ENCODE measurements around the gene ABTB1. TPM values are rescaled to one million over a fixed set of nuclear protein-coding genes. Genes with fewer than 3 reads are reported as not detected.

Gene ABTB1
- total and polyA plus RNA-seq, 4 donors = 9.7 to 14.1 (median 10.9) TPM

DNA sequence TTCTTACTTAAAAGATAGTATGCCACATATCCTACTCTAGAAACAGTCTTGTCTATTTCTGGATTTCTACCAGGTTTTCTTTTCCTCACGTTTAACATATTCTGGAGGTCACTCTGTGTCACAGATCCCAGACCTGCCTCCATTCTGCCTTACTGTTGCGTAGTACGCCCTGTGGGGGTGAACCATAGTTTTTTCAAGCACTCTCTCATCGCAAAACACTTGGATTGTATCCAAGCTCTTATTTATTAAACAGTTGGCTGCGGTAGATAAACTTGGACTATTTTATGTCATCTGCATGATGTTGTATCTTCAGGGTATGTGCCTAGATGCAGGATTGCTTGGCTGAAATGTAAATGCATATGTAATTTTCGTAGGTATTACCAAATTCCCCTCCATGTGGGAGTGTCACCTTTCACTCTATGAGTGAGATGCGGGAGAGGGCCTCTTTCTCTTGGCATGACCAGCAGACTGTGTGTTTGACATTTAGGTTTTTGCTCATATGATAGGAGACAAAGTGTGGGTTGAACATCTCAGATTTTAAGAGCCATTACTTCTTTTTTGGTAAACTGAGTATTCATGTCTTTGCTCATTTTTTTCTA, 55.8 kb downstream of the ABTB1 start:
- no peak for DNase-seq (ENCODE audit: low spot score)

DNA sequence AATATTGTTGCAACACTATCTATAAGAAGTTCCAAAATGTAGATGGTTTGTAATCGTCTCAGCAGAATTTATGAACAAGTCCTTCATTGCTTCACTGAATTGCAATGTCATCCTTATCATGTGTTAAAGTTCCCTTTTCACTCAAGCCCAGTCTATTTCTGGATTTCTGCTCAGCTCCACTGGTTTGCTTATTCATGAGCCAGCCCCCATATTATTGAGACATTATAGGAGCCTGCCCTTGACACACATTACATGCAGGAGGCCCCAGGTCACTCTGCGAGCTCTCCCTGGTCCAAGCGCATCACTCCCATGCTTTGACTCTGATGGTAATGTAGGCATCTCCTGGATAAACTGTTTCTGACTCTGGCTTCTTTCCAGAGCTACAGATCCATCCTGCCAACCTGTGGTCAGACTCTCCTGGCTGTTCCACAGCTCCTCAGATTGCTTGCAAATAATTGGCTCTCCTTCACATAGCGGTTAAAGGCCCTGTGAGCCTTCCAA, 56.9 kb downstream of the ABTB1 start:
- Histone ChIP-seq H3K4me1 (ENCODE audit: control insufficient read depth in 4 of 4, insufficient read depth in 4 of 4, low read length in 3 of 4) (peaks cover 0 to 6% (median 2%) of the 10 kb centered on the region in 4 donors), H3K9me3 (ENCODE audit: control insufficient read depth in 4 of 4, low read length in 3 of 4) (no peaks in the 10 kb centered on the region), H3K4me3 (ENCODE audit: low read depth in 1 of 3, low read length in 3 of 3) (no peak overlapping the region), H3K27ac (ENCODE audit: low read depth in 1 of 2, low read length in 2 of 2) (no peak overlapping the region), H3K36me3 (ENCODE audit: control insufficient read depth in 4 of 4, insufficient read depth in 3 of 4, low read depth in 1 of 4, low read length in 3 of 4) (peaks cover 0 to 3% (median 0%) of the 10 kb centered on the region in 4 donors), H3K9ac (ENCODE audit: low read depth in 1 of 2, low read length in 2 of 2) (no peak overlapping the region), H3K27me3 (ENCODE audit: control insufficient read depth in 4 of 4, insufficient read depth in 4 of 4, low read length in 3 of 4) (no peaks in the 10 kb centered on the region)
- WGBS = 90% methylated on average over 4 of the region's 4 CpGs
- DNase-seq (ENCODE audit: low spot score) = no peak
- TF ChIP-seq, protein P1, sequence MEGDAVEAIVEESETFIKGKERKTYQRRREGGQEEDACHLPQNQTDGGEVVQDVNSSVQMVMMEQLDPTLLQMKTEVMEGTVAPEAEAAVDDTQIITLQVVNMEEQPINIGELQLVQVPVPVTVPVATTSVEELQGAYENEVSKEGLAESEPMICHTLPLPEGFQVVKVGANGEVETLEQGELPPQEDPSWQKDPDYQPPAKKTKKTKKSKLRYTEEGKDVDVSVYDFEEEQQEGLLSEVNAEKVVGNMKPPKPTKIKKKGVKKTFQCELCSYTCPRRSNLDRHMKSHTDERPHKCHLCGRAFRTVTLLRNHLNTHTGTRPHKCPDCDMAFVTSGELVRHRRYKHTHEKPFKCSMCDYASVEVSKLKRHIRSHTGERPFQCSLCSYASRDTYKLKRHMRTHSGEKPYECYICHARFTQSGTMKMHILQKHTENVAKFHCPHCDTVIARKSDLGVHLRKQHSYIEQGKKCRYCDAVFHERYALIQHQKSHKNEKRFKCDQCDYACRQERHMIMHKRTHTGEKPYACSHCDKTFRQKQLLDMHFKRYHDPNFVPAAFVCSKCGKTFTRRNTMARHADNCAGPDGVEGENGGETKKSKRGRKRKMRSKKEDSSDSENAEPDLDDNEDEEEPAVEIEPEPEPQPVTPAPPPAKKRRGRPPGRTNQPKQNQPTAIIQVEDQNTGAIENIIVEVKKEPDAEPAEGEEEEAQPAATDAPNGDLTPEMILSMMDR (IDR thresholded peaks at IDR 0.05; ENCODE audit: low read depth, low read length, missing input control) = no peak
- TF ChIP-seq TAF1 (conservative IDR thresholded peaks at IDR 0.05) = no peak
- no peak for TF ChIP-seq RAD21 (IDR thresholded peaks at IDR 0.05)
- TF ChIP-seq SP1 (IDR thresholded peaks at IDR 0.05) = no peak
- no peak for TF ChIP-seq FOXA2 (IDR thresholded peaks at IDR 0.05)
- TF ChIP-seq YY1 (IDR thresholded peaks at IDR 0.05) = no peak
- no peak for TF ChIP-seq HNF4A (conservative IDR thresholded peaks at IDR 0.05)
- TF ChIP-seq FOXA1 (IDR thresholded peaks at IDR 0.05) = no peak
- TF ChIP-seq NR2F2 (IDR thresholded peaks at IDR 0.05) = no peak
- TF ChIP-seq, protein P2, sequence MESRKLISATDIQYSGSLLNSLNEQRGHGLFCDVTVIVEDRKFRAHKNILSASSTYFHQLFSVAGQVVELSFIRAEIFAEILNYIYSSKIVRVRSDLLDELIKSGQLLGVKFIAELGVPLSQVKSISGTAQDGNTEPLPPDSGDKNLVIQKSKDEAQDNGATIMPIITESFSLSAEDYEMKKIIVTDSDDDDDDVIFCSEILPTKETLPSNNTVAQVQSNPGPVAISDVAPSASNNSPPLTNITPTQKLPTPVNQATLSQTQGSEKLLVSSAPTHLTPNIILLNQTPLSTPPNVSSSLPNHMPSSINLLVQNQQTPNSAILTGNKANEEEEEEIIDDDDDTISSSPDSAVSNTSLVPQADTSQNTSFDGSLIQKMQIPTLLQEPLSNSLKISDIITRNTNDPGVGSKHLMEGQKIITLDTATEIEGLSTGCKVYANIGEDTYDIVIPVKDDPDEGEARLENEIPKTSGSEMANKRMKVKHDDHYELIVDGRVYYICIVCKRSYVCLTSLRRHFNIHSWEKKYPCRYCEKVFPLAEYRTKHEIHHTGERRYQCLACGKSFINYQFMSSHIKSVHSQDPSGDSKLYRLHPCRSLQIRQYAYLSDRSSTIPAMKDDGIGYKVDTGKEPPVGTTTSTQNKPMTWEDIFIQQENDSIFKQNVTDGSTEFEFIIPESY (IDR thresholded peaks at IDR 0.05) = no peak

More for the DNA sequence above, 55.8 kb downstream of the ABTB1 start:
- Histone ChIP-seq H3K27me3 (ENCODE audit: control insufficient read depth in 4 of 4, insufficient read depth in 4 of 4, low read length in 3 of 4) (no peaks in the 10 kb centered on the region), H3K27ac (ENCODE audit: low read depth in 1 of 2, low read length in 2 of 2) (no peak overlapping the region), H3K4me3 (ENCODE audit: low read depth in 1 of 3, low read length in 3 of 3) (no peak overlapping the region), H3K9me3 (ENCODE audit: control insufficient read depth in 4 of 4, low read length in 3 of 4) (no peaks in the 10 kb centered on the region), H3K4me1 (ENCODE audit: control insufficient read depth in 4 of 4, insufficient read depth in 4 of 4, low read length in 3 of 4) (peaks cover 0 to 6% (median 0%) of the 10 kb centered on the region in 4 donors), H3K9ac (ENCODE audit: low read depth in 1 of 2, low read length in 2 of 2) (no peak overlapping the region), H3K36me3 (ENCODE audit: control insufficient read depth in 4 of 4, insufficient read depth in 3 of 4, low read depth in 1 of 4, low read length in 3 of 4) (peaks cover 0 to 5% (median 1%) of the 10 kb centered on the region in 4 donors)
- TF ChIP-seq NR2F2 (IDR thresholded peaks at IDR 0.05) (no peak), TAF1 (conservative IDR thresholded peaks at IDR 0.05) (no peak), FOXA2 (IDR thresholded peaks at IDR 0.05) (no peak), HNF4A (conservative IDR thresholded peaks at IDR 0.05) (no peak), JUND (IDR thresholded peaks at IDR 0.05) (no peak), YY1 (IDR thresholded peaks at IDR 0.05) (no peak), EGR1 (IDR thresholded peaks at IDR 0.05; ENCODE audit: low read depth in 2 of 2) (no peak), FOXA1 (IDR thresholded peaks at IDR 0.05) (no peak), RAD21 (IDR thresholded peaks at IDR 0.05) (no peak), HNF4G (IDR thresholded peaks at IDR 0.05) (no peak)
- TF ChIP-seq, protein P1 (IDR thresholded peaks at IDR 0.05; ENCODE audit: low read depth, low read length, missing input control) = no peak
- TF ChIP-seq, protein P2 (IDR thresholded peaks at IDR 0.05) = no peak
- TF ChIP-seq, protein P3, sequence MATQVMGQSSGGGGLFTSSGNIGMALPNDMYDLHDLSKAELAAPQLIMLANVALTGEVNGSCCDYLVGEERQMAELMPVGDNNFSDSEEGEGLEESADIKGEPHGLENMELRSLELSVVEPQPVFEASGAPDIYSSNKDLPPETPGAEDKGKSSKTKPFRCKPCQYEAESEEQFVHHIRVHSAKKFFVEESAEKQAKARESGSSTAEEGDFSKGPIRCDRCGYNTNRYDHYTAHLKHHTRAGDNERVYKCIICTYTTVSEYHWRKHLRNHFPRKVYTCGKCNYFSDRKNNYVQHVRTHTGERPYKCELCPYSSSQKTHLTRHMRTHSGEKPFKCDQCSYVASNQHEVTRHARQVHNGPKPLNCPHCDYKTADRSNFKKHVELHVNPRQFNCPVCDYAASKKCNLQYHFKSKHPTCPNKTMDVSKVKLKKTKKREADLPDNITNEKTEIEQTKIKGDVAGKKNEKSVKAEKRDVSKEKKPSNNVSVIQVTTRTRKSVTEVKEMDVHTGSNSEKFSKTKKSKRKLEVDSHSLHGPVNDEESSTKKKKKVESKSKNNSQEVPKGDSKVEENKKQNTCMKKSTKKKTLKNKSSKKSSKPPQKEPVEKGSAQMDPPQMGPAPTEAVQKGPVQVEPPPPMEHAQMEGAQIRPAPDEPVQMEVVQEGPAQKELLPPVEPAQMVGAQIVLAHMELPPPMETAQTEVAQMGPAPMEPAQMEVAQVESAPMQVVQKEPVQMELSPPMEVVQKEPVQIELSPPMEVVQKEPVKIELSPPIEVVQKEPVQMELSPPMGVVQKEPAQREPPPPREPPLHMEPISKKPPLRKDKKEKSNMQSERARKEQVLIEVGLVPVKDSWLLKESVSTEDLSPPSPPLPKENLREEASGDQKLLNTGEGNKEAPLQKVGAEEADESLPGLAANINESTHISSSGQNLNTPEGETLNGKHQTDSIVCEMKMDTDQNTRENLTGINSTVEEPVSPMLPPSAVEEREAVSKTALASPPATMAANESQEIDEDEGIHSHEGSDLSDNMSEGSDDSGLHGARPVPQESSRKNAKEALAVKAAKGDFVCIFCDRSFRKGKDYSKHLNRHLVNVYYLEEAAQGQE (IDR thresholded peaks at IDR 0.05) = no peak
- TF ChIP-seq, protein P4, sequence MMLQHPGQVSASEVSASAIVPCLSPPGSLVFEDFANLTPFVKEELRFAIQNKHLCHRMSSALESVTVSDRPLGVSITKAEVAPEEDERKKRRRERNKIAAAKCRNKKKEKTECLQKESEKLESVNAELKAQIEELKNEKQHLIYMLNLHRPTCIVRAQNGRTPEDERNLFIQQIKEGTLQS (IDR thresholded peaks at IDR 0.05) = no peak
- WGBS = 71% methylated on average over 7 of the region's 7 CpGs

All from liver (tissue), 9 donors.